ENCODE measurements around the gene PLPPR1. TPM values are rescaled to one million over a fixed set of nuclear protein-coding genes. Genes with fewer than 3 reads are reported as not detected.

PLPPR1 gene
- total and polyA plus RNA-seq, 12 donors = 0.08 to 19.7 (median 0.20) TPM; not detected in 7

- no peaks in the 10 kb centered on the region for H3K4me1 ChIP-seq (replicated peaks in 1 of 2)
- no peak for TF ChIP-seq POLR2A (IDR thresholded peaks at IDR 0.05)
- TF ChIP-seq, protein P1, sequence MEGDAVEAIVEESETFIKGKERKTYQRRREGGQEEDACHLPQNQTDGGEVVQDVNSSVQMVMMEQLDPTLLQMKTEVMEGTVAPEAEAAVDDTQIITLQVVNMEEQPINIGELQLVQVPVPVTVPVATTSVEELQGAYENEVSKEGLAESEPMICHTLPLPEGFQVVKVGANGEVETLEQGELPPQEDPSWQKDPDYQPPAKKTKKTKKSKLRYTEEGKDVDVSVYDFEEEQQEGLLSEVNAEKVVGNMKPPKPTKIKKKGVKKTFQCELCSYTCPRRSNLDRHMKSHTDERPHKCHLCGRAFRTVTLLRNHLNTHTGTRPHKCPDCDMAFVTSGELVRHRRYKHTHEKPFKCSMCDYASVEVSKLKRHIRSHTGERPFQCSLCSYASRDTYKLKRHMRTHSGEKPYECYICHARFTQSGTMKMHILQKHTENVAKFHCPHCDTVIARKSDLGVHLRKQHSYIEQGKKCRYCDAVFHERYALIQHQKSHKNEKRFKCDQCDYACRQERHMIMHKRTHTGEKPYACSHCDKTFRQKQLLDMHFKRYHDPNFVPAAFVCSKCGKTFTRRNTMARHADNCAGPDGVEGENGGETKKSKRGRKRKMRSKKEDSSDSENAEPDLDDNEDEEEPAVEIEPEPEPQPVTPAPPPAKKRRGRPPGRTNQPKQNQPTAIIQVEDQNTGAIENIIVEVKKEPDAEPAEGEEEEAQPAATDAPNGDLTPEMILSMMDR (IDR thresholded peaks at IDR 0.05) = no peak
- no peaks in the 10 kb centered on the region for H3K27me3 ChIP-seq
- no peaks in the 10 kb centered on the region for H3K36me3 ChIP-seq (replicated peaks in 1 of 2)
- H3K4me3 ChIP-seq = no peak overlapping the region
- intact Hi-C loops (cut with DNase I) = loop anchor here in 1 of 2 donors (10.0 kb wide), 1 partner anchor 93 kb away; no protein-coding TSS in a partner anchor
- H3K27ac ChIP-seq = no peak overlapping the region
- WGBS, 4 donors = 64 to 84% (median 78%) methylated on average over 5 of the region's 5 CpGs
- DNase-seq = no peak
- no peaks in the 10 kb centered on the region for H3K9me3 ChIP-seq (replicated peaks in 1 of 3)
These were observed 102.8 kb downstream of the PLPPR1 start for GRCh38 chr9:101131326-101131725.

DNA sequence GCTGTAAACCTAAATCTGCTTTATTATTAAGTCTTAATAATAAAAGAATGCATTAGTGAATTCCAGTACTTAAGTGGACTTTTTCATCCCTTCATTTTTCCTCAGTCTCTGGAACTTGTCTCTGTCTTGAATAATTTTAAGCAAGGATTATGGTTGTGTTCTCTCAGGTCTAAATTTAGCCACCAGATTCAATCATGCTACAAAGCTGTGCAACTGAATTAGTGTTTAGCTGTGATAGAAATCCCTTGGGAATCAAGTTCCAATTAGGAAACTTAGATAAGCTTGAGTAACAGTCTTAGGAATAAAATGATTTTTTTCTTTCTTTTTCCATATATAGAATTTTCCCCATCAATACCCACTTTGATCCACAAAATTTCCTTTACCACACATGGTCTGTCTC is 104.3 kb downstream of the PLPPR1 start:
- H3K36me3 ChIP-seq (replicated peaks in 1 of 2) = no peaks in the 10 kb centered on the region
- no peak overlapping the region for H3K27ac ChIP-seq
- H3K27me3 ChIP-seq = no peaks in the 10 kb centered on the region
- intact Hi-C loops (cut with DNase I) = loop anchor here in 1 of 2 donors (10.0 kb wide), 1 partner anchor 92 kb away; no protein-coding TSS in a partner anchor
- no peaks in the 10 kb centered on the region for H3K4me1 ChIP-seq (replicated peaks in 1 of 2)
- no peak for DNase-seq
- TF ChIP-seq, protein P1 (IDR thresholded peaks at IDR 0.05) = no peak
- no peak for TF ChIP-seq POLR2A (IDR thresholded peaks at IDR 0.05)
- no peaks in the 10 kb centered on the region for H3K9me3 ChIP-seq (replicated peaks in 1 of 3)
- H3K4me3 ChIP-seq = no peak overlapping the region

- intact Hi-C loops (cut with DNase I) = loop anchor here in 1 of 2 donors (10.0 kb wide), 1 partner anchor 86 kb away; no protein-coding TSS in a partner anchor
These were observed 110.0 kb downstream of the PLPPR1 start for GRCh38 chr9:101138509-101138908.

DNA sequence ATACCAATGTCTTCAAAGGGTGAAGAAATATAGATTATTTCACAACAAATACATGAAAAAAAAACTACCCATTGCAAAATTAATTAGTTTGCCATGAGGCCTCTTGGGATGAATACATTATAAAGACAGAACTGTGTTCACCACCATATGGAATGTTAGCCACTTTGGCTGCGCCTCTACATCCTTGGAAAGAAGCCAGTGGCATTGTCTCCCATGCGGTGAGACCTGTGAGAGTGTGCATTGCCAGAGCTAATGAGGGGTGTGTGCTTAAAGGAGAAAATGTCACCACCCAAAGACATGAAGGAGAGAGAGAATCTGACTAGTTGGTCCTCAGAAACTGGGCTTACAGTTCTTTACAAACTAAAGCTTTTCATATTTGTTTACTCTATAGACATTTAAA is 110.6 kb downstream of the PLPPR1 start:
- H3K9me3 ChIP-seq (replicated peaks in 1 of 3) = no peaks in the 10 kb centered on the region
- no peaks in the 10 kb centered on the region for H3K36me3 ChIP-seq (replicated peaks in 1 of 2)
- intact Hi-C loops (cut with DNase I) = loop anchor here in 1 of 2 donors (10.0 kb wide), 1 partner anchor 86 kb away; no protein-coding TSS in a partner anchor
- WGBS, 4 donors = 76 to 88% (median 85%) methylated on average over 2 of the region's 2 CpGs
- H3K4me1 ChIP-seq (replicated peaks in 1 of 2) = no peaks in the 10 kb centered on the region
- no peak overlapping the region for H3K4me3 ChIP-seq
- TF ChIP-seq POLR2A (IDR thresholded peaks at IDR 0.05) = no peak
- TF ChIP-seq, protein P1 (IDR thresholded peaks at IDR 0.05) = no peak
- no peaks in the 10 kb centered on the region for H3K27me3 ChIP-seq
- H3K27ac ChIP-seq = no peak overlapping the region
- no peak for DNase-seq

More at GRCh38 chr9:101138509-101138908, 110.0 kb downstream of the PLPPR1 start:
- Histone ChIP-seq H3K36me3 (replicated peaks in 1 of 2) (no peaks in the 10 kb centered on the region), H3K4me3 (no peak overlapping the region), H3K27me3 (no peaks in the 10 kb centered on the region), H3K27ac (no peak overlapping the region), H3K9me3 (replicated peaks in 1 of 3) (no peaks in the 10 kb centered on the region), H3K4me1 (replicated peaks in 1 of 2) (no peaks in the 10 kb centered on the region)
- DNase-seq = no peak
- TF ChIP-seq POLR2A (IDR thresholded peaks at IDR 0.05) = no peak
- TF ChIP-seq, protein P1 (IDR thresholded peaks at IDR 0.05) = no peak
